GM12873 (cell line): ENCODE data around the gene TMEM259.
A peak's percentile ranks its signal among the peaks of the same experiment; 100 is the strongest.

Experiments used
- TF ChIP-seq, protein P1 (sequence below): IDR thresholded peaks from 2 replicates; pipeline ENCODE4 v1.5.1; 2012; ENCODE audit warnings: low read depth, mild to moderate bottlenecking, moderate library complexity, low read length, control low read depth; ENCODE audit not compliant: insufficient read depth; ENCODE audit errors: missing control alignments

The TMEM259 gene

DNA sequence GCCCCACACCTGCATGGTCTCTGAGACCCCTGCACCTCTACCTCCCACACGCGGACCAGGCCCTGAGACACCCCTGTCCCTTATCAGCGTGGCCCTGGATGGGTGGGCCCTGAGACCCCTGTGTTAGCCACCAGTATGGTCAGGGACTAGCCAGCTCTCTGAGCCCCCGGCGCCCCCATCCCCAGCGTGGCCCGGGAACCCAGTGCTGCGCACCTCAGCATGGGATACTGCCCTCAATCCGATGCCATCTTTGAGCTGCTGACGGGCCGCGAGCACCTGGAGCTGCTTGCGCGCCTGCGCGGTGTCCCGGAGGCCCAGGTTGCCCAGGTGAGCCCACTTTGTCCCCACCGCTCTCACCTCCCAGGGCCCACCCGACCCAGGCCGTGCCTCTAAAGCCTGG lies 41.1 kb upstream of the TMEM259 start:
- TF ChIP-seq, protein P1, sequence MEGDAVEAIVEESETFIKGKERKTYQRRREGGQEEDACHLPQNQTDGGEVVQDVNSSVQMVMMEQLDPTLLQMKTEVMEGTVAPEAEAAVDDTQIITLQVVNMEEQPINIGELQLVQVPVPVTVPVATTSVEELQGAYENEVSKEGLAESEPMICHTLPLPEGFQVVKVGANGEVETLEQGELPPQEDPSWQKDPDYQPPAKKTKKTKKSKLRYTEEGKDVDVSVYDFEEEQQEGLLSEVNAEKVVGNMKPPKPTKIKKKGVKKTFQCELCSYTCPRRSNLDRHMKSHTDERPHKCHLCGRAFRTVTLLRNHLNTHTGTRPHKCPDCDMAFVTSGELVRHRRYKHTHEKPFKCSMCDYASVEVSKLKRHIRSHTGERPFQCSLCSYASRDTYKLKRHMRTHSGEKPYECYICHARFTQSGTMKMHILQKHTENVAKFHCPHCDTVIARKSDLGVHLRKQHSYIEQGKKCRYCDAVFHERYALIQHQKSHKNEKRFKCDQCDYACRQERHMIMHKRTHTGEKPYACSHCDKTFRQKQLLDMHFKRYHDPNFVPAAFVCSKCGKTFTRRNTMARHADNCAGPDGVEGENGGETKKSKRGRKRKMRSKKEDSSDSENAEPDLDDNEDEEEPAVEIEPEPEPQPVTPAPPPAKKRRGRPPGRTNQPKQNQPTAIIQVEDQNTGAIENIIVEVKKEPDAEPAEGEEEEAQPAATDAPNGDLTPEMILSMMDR: no peak

DNA sequence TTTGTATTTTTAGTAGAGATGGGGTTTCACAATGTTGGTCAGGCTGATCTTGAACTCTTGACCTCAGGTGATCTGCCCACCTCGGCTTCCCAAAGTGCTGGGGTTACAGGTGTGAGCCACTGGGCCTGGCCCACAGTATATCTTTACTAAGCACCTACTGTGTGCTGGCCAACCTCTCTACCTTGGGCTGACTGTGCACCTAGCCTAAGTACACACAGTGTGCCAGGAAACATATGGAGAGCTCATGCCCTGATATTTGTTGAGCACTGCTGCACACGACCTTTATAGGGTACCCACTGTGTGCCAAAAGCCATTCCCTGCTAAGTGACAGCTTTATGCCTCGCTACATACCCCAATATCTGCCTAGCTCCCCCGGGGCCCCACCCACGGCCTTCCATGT lies 39.8 kb upstream of the TMEM259 start:
- TF ChIP-seq, protein P1: no peak

DNA sequence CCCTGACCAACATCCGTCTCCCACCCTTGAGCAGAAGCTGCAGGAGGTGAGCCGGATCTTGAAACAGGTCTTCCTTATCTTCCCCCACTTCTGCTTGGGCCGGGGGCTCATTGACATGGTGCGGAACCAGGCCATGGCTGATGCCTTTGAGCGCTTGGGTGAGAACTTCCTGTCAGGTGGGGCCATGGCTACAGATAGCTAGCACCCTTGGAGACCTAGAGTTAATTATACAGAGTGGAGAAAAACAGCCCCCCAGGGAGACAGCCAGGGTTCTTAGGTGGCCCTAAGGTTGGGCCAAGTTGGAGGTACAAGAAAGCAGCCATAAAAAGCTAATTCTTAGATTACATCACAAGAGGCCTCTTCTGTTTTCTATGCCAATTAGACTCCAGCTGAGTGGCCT lies 37.2 kb upstream of the TMEM259 start:
- TF ChIP-seq, protein P1: no peak

DNA sequence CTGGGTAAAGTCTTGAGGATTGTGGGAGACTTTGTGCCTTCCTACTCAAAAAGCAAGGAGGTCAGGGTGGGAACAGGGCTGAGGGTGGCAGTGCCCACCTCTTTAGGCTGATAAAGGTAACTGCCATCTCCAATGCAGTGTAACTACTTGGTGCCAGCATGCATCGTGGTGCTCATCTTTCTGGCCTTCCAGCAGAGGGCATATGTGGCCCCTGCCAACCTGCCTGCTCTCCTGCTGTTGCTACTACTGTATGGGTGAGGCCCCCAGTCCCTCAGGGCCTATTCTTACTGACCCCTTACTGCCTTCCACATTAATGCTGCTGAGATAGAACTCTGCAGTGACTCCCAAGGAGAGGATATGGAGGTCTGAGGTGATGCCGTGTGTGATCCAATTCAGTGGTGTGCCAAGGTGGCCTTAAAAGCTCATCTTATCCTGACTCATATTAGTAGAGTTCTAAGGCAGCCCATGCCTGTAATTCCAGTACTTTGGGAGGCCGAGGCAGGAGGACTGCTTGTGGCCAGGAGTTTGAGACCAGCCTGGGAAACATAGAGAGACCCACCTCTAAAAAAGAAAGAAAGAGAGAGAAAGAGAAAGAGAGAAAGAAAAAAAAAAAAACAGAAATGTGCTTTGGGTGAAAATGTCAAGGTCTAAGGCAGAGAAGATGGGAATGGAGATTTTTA lies 36.4 kb upstream of the TMEM259 start:
- TF ChIP-seq, protein P1: peak; percentile 54

DNA sequence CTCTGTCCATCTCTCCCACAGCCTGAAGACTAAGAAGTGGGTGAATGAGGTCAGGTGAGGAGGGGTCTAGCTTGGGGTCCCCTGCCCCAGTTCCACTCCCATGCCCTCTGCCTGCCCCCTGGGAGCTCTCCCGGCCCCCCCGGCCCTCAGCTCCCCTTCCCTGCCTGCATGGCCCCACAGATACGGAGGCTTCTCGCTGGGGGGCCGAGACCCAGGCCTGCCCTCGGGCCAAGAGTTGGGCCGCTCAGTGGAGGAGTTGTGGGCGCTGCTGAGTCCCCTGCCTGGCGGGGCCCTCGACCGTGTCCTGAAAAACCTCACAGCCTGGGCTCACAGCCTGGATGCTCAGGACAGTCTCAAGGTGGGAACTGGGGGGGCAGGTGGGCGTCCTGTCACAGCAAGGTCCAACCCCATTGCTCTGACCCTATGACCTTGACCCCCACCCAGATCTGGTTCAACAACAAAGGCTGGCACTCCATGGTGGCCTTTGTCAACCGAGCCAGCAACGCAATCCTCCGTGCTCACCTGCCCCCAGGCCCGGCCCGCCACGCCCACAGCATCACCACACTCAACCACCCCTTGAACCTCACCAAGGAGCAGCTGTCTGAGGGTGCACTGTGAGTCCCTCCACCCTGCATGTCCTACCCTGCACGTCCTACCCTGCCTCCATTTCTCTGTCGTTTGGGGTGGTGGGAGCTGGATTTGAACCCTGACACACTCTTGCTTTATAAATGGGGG lies 35.1 kb upstream of the TMEM259 start:
- TF ChIP-seq, protein P1: no peak

DNA sequence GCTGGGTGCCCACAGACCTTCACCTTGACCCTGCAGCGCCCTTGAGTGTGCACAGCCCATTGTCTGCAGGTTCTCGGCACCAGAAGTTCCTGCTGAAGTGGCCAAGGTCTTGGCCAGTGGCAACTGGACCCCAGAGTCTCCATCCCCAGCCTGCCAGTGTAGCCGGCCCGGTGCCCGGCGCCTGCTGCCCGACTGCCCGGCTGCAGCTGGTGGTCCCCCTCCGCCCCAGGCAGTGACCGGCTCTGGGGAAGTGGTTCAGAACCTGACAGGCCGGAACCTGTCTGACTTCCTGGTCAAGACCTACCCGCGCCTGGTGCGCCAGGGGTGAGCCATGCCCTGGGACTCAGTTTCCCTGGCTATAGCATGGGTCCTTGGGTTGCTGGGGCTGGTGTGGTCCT lies 34.1 kb upstream of the TMEM259 start:
- TF ChIP-seq, protein P1: no peak

DNA sequence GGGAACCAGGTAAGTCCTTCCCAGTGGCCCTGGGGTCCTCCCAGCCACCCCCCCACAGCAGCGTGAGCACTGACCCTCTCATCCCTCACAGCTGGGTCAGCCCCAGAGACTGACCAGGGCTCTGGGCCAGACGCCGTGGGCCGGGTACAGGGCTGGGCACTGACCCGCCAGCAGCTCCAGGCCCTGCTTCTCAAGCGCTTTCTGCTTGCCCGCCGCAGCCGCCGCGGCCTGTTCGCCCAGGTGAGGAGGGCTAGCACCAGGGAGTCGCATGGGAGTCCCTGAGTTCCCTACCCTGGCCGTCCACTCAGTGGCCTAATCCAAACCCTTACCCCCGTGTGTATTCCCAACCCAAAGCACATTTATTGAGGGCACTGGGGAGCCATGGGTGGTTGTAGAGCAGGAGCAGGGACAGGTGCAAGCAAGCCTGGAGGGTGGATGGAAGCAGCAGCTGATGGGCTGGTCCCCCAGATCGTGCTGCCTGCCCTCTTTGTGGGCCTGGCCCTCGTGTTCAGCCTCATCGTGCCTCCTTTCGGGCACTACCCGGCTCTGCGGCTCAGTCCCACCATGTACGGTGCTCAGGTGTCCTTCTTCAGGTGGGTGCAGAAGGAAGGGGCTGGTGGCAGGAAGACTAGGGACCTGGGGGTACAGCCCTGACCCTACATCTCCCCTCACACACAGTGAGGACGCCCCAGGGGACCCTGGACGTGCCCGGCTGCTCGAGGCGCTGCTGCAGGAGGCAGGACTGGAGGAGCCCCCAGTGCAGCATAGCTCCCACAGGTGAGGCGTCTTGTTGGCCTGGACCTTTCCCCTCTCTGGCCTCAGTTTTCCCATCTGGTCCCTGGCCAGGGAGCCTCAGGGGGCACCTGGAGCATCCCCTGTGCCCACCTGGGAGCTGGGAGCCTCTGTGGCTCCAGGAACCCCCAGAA lies 33.4 kb upstream of the TMEM259 start:
- TF ChIP-seq, protein P1: no peak
